Ovary (tissue), 9 donors: ENCODE results near the gene SLC9A9. TPM values are rescaled to one million over a fixed set of nuclear protein-coding genes. Genes with fewer than 3 reads are reported as not detected.

Source experiments
- DNase-seq, 5 donors: peaks; one replicate each; pipeline ENCODE4 v3.0.0-alpha.2; 2019 to 2020
- H3K27ac ChIP-seq, 2 donors: fragments of 200-600 bp; one replicate each; pipeline versions ENCODE4 v1.5.1 to v1.8.0; 2019 to 2022
- H3K27me3 ChIP-seq: fragments of 200-600 bp; one replicate; pipeline ENCODE4 v1.8.0; 2022
- H3K36me3 ChIP-seq: fragments of 200-600 bp; sonication (generic); one replicate; pipeline ENCODE4 v1.5.1; 2019
- H3K4me1 ChIP-seq: one replicate; pipeline ENCODE4 v1.8.1; 2013; ENCODE audit warnings: mild to moderate bottlenecking, moderate library complexity; ENCODE audit not compliant: insufficient read depth
- H3K4me3 ChIP-seq: fragments of 200-600 bp; sonication (generic); one replicate; pipeline ENCODE4 v1.5.1; 2017
- H3K9me3 ChIP-seq, 2 donors: fragments of 200-600 bp in 1 of 2; sonication (generic) in 1 of 2; one replicate each; pipeline versions ENCODE4 v1.5.1 to v1.8.1; 2013 to 2019; ENCODE audit warnings: mild to moderate bottlenecking in 1 of 2, moderate library complexity in 1 of 2
- EP300 ChIP-seq: sonication (generic); formaldehyde crosslinking; IDR thresholded peaks from one replicate; pipeline ENCODE4 v1.6.1; 2017; ENCODE audit warnings: antibody characterized with exemption
- POLR2A ChIP-seq: fragments of 450-650 bp; IDR thresholded peaks from one replicate; pipeline ENCODE4 v1.6.1; 2017; ENCODE audit warnings: antibody characterized with exemption, mild to moderate bottlenecking, moderate library complexity
- WGBS, 3 donors: extraction: QIAGEN DNeasy Blood & Tissue Kit in 1 of 3; methylation state at CpG; one replicate each; pipeline versions ENCODE4 v1.1.5 to v1.1.7; 2013 to 2017; 5-methylcytosine and 5-hydroxymethylcytosine counted together
- intact Hi-C, 4 donors: fragments of 100-400 bp; cut with DNase I; formaldehyde crosslinking; loops; one replicate each; pipeline versions ENCODE4 v1.11.0 to v1.15.1; 2022 to 2023
- polyA plus RNA-seq, 2 donors: library from polyadenylated mRNA; stranded (reverse); fragments of 200-250 nt in 1 of 2; fragments of 350-450 nt in 1 of 2; fragmentation: Illumina TruSeq in 1 of 2; extraction: RNeasy Lipid Tissue Mini Kit (QIAGEN cat#74804) in 1 of 2; gene quantifications; one replicate each; pipeline ENCODE4 v1.2.3, GENCODE V29; 2013 to 2014
- total RNA-seq, 7 donors: library from RNA; depleted of rRNA in 2 of 7; stranded (reverse); fragments of >200 nt in 2 of 7; fragmentation: NEBNext Ultra II Directional in 3 of 7; extraction: Animal tissue kit (Norgen Biotek cat#: 25700) in 3 of 7; gene quantifications; one replicate each; pipeline versions ENCODE4 v1.1.0 to v1.2.4, GENCODE V29; 2016 to 2023
- TF ChIP-seq, protein P1 (sequence below), 3 donors: fragments of 450-650 bp in 2 of 3; fragments of 200-600 bp in 1 of 3; IDR thresholded peaks; one replicate each; pipeline versions ENCODE4 v1.5.1 to v1.8.0; 2016 to 2022; ENCODE audit warnings: antibody characterized with exemption in 3 of 3, mild to moderate bottlenecking in 1 of 3
- donor health status: DM: no; HTN: no; CAD: no; lungs with moderate emphysema.
- donor health status: DM: no; HTN: no; CAD: no.
- donor health status: Bipolar disorder and iron deficiency.
- donor health status: DM: yes; HTN: yes; CAD: no.
- donor health status: DM: no; HTN: no; CAD: no.
- donor health status: DM: yes; HTN: yes; CAD: no.

The SLC9A9 gene
- total and polyA plus RNA-seq, 9 donors = 7.0 to 22.7 (median 13.5) TPM

GRCh38 chr3:143352850-143353550, 495.3 kb downstream of the SLC9A9 start:
- H3K4me1 ChIP-seq = peaks cover 6% of the 10 kb centered on the region
- H3K27ac ChIP-seq = no peak overlapping the region
- H3K27me3 ChIP-seq = no peaks in the 10 kb centered on the region
- H3K36me3 ChIP-seq = no peaks in the 10 kb centered on the region
- DNase-seq = no peak
- intact Hi-C loops = no loop called here
- no peak overlapping the region for H3K4me3 ChIP-seq
- WGBS, 3 donors = 74 to 81% (median 76%) methylated on average over 6 of the region's 6 CpGs
- TF ChIP-seq, protein P1, sequence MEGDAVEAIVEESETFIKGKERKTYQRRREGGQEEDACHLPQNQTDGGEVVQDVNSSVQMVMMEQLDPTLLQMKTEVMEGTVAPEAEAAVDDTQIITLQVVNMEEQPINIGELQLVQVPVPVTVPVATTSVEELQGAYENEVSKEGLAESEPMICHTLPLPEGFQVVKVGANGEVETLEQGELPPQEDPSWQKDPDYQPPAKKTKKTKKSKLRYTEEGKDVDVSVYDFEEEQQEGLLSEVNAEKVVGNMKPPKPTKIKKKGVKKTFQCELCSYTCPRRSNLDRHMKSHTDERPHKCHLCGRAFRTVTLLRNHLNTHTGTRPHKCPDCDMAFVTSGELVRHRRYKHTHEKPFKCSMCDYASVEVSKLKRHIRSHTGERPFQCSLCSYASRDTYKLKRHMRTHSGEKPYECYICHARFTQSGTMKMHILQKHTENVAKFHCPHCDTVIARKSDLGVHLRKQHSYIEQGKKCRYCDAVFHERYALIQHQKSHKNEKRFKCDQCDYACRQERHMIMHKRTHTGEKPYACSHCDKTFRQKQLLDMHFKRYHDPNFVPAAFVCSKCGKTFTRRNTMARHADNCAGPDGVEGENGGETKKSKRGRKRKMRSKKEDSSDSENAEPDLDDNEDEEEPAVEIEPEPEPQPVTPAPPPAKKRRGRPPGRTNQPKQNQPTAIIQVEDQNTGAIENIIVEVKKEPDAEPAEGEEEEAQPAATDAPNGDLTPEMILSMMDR (IDR thresholded peaks at IDR 0.05) = no peak
- TF ChIP-seq POLR2A = no peak
- no peaks in the 10 kb centered on the region for H3K9me3 ChIP-seq

DNA sequence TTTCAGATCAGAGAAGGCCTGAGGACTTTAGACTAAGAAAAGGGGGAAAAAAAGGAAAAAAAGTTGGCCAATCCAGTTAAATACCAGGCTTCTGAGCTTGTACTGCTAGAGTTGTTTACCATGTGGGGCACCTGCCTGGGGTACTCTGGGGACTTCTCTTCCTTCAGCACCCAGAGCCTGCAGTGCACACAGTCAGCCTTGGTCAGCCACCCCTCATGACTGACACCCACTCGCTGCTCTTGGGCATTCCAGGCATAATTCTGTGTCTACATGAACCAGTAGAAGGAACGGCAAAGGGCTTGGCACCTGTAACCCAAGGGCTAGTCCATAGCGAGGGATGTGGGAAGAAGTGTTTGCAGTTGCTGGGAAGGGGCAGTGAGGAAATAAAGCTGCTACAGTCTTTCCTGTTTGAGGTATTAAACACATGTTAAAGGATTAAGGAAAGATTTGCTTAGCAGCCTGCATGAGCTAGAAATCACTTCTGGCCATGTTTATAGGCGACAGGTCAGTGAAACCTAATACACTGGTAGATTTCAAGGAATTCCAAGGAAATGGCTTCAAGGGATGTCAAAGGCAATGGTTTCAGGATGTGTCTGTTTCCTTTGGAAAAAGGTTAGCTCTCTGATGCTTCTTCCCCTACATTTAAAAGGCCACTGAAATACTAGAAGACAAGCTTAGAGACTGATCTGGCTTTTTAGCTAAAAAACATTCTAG, 496.2 kb downstream of the SLC9A9 start:
- peaks cover 6% of the 10 kb centered on the region for H3K4me1 ChIP-seq
- no peaks in the 10 kb centered on the region for H3K27me3 ChIP-seq
- H3K9me3 ChIP-seq = no peaks in the 10 kb centered on the region
- H3K27ac ChIP-seq = no peak overlapping the region
- intact Hi-C loops = no loop called here
- TF ChIP-seq EP300 (no peak), POLR2A (no peak)
- TF ChIP-seq, protein P1 (IDR thresholded peaks at IDR 0.05) = no peak
- no peak overlapping the region for H3K4me3 ChIP-seq
- H3K36me3 ChIP-seq = no peaks in the 10 kb centered on the region
- WGBS, 3 donors = 81 to 83% (median 83%) methylated on average over 4 of the region's 4 CpGs
- no peak for DNase-seq

GRCh38 chr3:143351354-143351753, 496.9 kb downstream of the SLC9A9 start:
- 16 to 29% (median 22%) methylated on average over 2 of the region's 2 CpGs for WGBS, 3 donors

GRCh38 chr3:143349455-143349854, 498.8 kb downstream of the SLC9A9 start:
- intact Hi-C loops = no loop called here
- Histone ChIP-seq H3K9me3 (no peaks in the 10 kb centered on the region), H3K4me1 (peaks cover 6% of the 10 kb centered on the region), H3K36me3 (no peaks in the 10 kb centered on the region), H3K27me3 (no peaks in the 10 kb centered on the region), H3K27ac (no peak overlapping the region), H3K4me3 (no peak overlapping the region)
- 98 to 99% (median 99%) methylated on average over 2 of the region's 2 CpGs for WGBS, 3 donors
- DNase-seq = no peak
- TF ChIP-seq EP300 (no peak), POLR2A (no peak)
- TF ChIP-seq, protein P1 (IDR thresholded peaks at IDR 0.05) = no peak

More at GRCh38 chr3:143351354-143351753, 496.9 kb downstream of the SLC9A9 start:
- H3K9me3 ChIP-seq = no peaks in the 10 kb centered on the region
- no peaks in the 10 kb centered on the region for H3K36me3 ChIP-seq
- TF ChIP-seq EP300 = no peak
- TF ChIP-seq POLR2A = no peak
- TF ChIP-seq, protein P1 (IDR thresholded peaks at IDR 0.05) = no peak
- intact Hi-C loops = no loop called here
- H3K27me3 ChIP-seq = no peaks in the 10 kb centered on the region
- no peak for DNase-seq
- no peak overlapping the region for H3K4me3 ChIP-seq
- no peak overlapping the region for H3K27ac ChIP-seq
- H3K4me1 ChIP-seq = peaks cover 6% of the 10 kb centered on the region
